GM19467 (cell line): ENCODE data around the gene BAHD1.

Source experiments
- ATAC-seq: cut with Tn5 transposase; IDR thresholded peaks from one replicate; pipeline ENCODE4 v1.9.1; 2021; ENCODE audit warnings: mild to moderate bottlenecking, moderate library complexity; ENCODE audit not compliant: unreplicated experiment

BAHD1 gene

GRCh38 chr15:40440743-40441564, at the start of gene BAHD1:
Gene BAHD1 (plus strand): TSS chr15:40440953. CDS start chr15:40458465, 17,512 bp downstream.
- ATAC-seq, result peak; percentile 92

- no peak for ATAC-seq
Observed at GRCh38 chr15:40392986-40393948, 47.5 kb upstream of the BAHD1 start.

GRCh38 chr15:40397688-40398412, 42.9 kb upstream of the BAHD1 start:
- no peak for ATAC-seq

- peak; percentile 75 for ATAC-seq
Observed at GRCh38 chr15:40398413-40398873, 42.3 kb upstream of the BAHD1 start.

GRCh38 chr15:40399370-40399769, 41.4 kb upstream of the BAHD1 start:
- ATAC-seq, result no peak

GRCh38 chr15:40405501-40406381, 35.0 kb upstream of the BAHD1 start, which contains the start of gene IVD:
Gene IVD (plus strand): TSS chr15:40405795. CDS start chr15:40405828, 33 bp downstream.
- ATAC-seq, result peak; percentile 79

- ATAC-seq, result no peak
Observed at GRCh38 chr15:40407330-40407990, 33.3 kb upstream of the BAHD1 start.

GRCh38 chr15:40409366-40409765, 31.4 kb upstream of the BAHD1 start:
- no peak for ATAC-seq

GRCh38 chr15:40410476-40410875, 30.3 kb upstream of the BAHD1 start:
- no peak for ATAC-seq

GRCh38 chr15:40412095-40412759, 28.5 kb upstream of the BAHD1 start:
- ATAC-seq, result no peak

- no peak for ATAC-seq
Observed at GRCh38 chr15:40413036-40413435, 27.7 kb upstream of the BAHD1 start.

- no peak for ATAC-seq
Observed at GRCh38 chr15:40414816-40415215, 25.9 kb upstream of the BAHD1 start.

- ATAC-seq, result no peak
Observed at GRCh38 chr15:40415226-40415625, 25.5 kb upstream of the BAHD1 start.

GRCh38 chr15:40416056-40416455, 24.7 kb upstream of the BAHD1 start:
- no peak for ATAC-seq

GRCh38 chr15:40418126-40418525, 22.6 kb upstream of the BAHD1 start:
- ATAC-seq, result no peak

GRCh38 chr15:40420071-40420713, 20.6 kb upstream of the BAHD1 start:
- ATAC-seq, result no peak

- no peak for ATAC-seq
Observed at GRCh38 chr15:40420793-40421192, 20.0 kb upstream of the BAHD1 start.
